Endothelial cell of umbilical vein (primary cell): Measurements from ENCODE around the gene NF1. TPM values are rescaled to one million over a fixed set of nuclear protein-coding genes. Genes with fewer than 3 reads are reported as not detected.

Source experiments
- BruUV-seq: library from RNA; stranded (reverse); fragments of 400-500 nt; replicated peaks from 2 replicates; lab custom pipeline; 2021; lab: Mats Ljungman, UMichigan
- CTCF ChIA-PET: fragments of 300-600, 350-600 bp; sonication (Branson Sonifier 250); formaldehyde crosslinking; loops from one replicate; lab custom pipeline; 2021; ENCODE audit warnings: antibody characterized with exemption, inconsistent platforms; lab: Charles Lee
- POLR2A ChIA-PET: fragments of 300-600, 350-600 bp; sonication (Branson Sonifier 250); formaldehyde crosslinking; loops from one replicate; lab custom pipeline; 2021; ENCODE audit warnings: antibody characterized with exemption, inconsistent platforms; lab: Charles Lee
- DNase-seq: peaks from one replicate; pipeline ENCODE4 v3.0.0-alpha.2; 2011; ENCODE audit warnings: low read depth, low spot score
- FAIRE-seq: peaks from 2 replicates; lab custom pipeline; 2011; peaks lifted over from hg19 to GRCh38; lab: Jason Lieb, UNC
- H2AFZ ChIP-seq: 2 replicates; pipeline ENCODE4 v1.6.0; 2012; ENCODE audit warnings: low read depth, low read length, control low read depth, inconsistent platforms
- H3K27ac ChIP-seq: 2 replicates; pipeline ENCODE4 v1.5.1; 2011; ENCODE audit warnings: low read depth, mild to moderate bottlenecking, control low read depth, low read length, moderate library complexity; ENCODE audit not compliant: insufficient read depth
- H3K27me3 ChIP-seq, 2 experiments: 2 replicates each; pipeline versions ENCODE4 v1.6.0 to v1.6.1; 2011; ENCODE audit warnings: low read length in 2 of 2, mixed read lengths in 1 of 2; ENCODE audit not compliant: control insufficient read depth in 2 of 2, insufficient read depth in 2 of 2
- H3K36me3 ChIP-seq, 2 experiments: 2 replicates in 1 of 2; 3 replicates in 1 of 2; pipeline ENCODE4 v1.5.1; 2011; ENCODE audit warnings: low read length in 2 of 2, mild to moderate bottlenecking in 1 of 2, moderate library complexity in 1 of 2; ENCODE audit not compliant: control insufficient read depth in 2 of 2, insufficient read depth in 2 of 2; ENCODE audit errors: extremely low read depth in 1 of 2
- H3K4me1 ChIP-seq: 3 replicates; pipeline ENCODE4 v1.5.1; 2011; ENCODE audit warnings: mild to moderate bottlenecking, low read length; ENCODE audit not compliant: control insufficient read depth, insufficient read depth; ENCODE audit errors: extremely low read depth
- H3K4me2 ChIP-seq: 2 replicates; pipeline ENCODE4 v1.6.1; 2011; ENCODE audit warnings: low read length, control low read depth, mixed read lengths; ENCODE audit not compliant: insufficient read depth
- H3K4me3 ChIP-seq, 3 experiments: fragments of 200-600 bp in 1 of 3; sonication (generic), shearing (Covaris generic) in 1 of 3; replicated peaks in 1 of 3; 2 replicates each; pipeline ENCODE4 v1.5.1; 2011 to 2016; ENCODE audit warnings: control low read depth in 3 of 3, low read length in 3 of 3, mild to moderate bottlenecking in 2 of 3, inconsistent platforms in 1 of 3, low read depth in 1 of 3, moderate library complexity in 1 of 3; ENCODE audit not compliant: insufficient read depth in 1 of 3
- H3K79me2 ChIP-seq: 2 replicates; pipeline ENCODE4 v1.6.0; 2012; ENCODE audit warnings: low read length, inconsistent platforms; ENCODE audit not compliant: control insufficient read depth, insufficient read depth
- H3K9ac ChIP-seq: replicated peaks from 2 replicates; pipeline ENCODE3; 2011; ENCODE audit warnings: low read length, control low read depth; ENCODE audit not compliant: insufficient read depth; ENCODE audit errors: extremely low read depth
- H3K9me1 ChIP-seq: replicated peaks from 3 replicates; pipeline ENCODE4 v1.6.0; 2011; ENCODE audit warnings: mild to moderate bottlenecking, low read length; ENCODE audit not compliant: control insufficient read depth, insufficient read depth; ENCODE audit errors: extremely low read depth
- H3K9me3 ChIP-seq: replicated peaks from 2 replicates; pipeline ENCODE4 v1.5.1; 2012; ENCODE audit warnings: low read length, inconsistent platforms; ENCODE audit not compliant: control insufficient read depth, insufficient read depth
- H4K20me1 ChIP-seq: replicated peaks from 2 replicates; pipeline ENCODE3; 2011; ENCODE audit warnings: mild to moderate bottlenecking, low read length; ENCODE audit not compliant: control insufficient read depth, insufficient read depth; ENCODE audit errors: extremely low read depth
- CTCF ChIP-seq, 2 donors: IDR thresholded peaks; 1 replicate in 1 of 2; 2 replicates in 1 of 2; pipeline ENCODE4 v1.5.1; 2011; ENCODE audit warnings: low read length in 2 of 2, mild to moderate bottlenecking in 2 of 2, moderate library complexity in 2 of 2, control low read depth in 1 of 2, inconsistent platforms in 1 of 2, low read depth in 1 of 2; ENCODE audit not compliant: insufficient read depth in 1 of 2; ENCODE audit errors: extremely low read depth in 1 of 2
- EZH2 ChIP-seq: IDR thresholded peaks from 2 replicates; pipeline ENCODE4 v1.6.1; 2012; ENCODE audit warnings: borderline replicate concordance, low read depth, mild to moderate bottlenecking, moderate library complexity, low read length, inconsistent platforms; ENCODE audit not compliant: severe bottlenecking
- FOS ChIP-seq: IDR thresholded peaks from 2 replicates; pipeline ENCODE4 v1.6.1; 2011; ENCODE audit warnings: mild to moderate bottlenecking, low read length, moderate library complexity, borderline replicate concordance; ENCODE audit not compliant: insufficient read depth
- GATA2 ChIP-seq: IDR thresholded peaks from 2 replicates; pipeline ENCODE4 v1.7.0; 2011; ENCODE audit warnings: low read depth, mild to moderate bottlenecking, moderate library complexity, mixed read lengths, low read length; ENCODE audit not compliant: insufficient read length, insufficient read depth
- JUN ChIP-seq: IDR thresholded peaks from 2 replicates; pipeline ENCODE4 v1.6.1; 2011; ENCODE audit warnings: borderline replicate concordance, low read depth; ENCODE audit not compliant: insufficient read length, insufficient read depth
- MAX ChIP-seq: IDR thresholded peaks from 2 replicates; pipeline ENCODE4 v1.6.1; 2011; ENCODE audit not compliant: insufficient read depth, insufficient read length
- MYC ChIP-seq: IDR thresholded peaks from one replicate; pipeline ENCODE4 v1.6.1; 2011; ENCODE audit warnings: mild to moderate bottlenecking, low read depth, low read length
- POLR2A ChIP-seq: IDR thresholded peaks from 2 replicates; pipeline ENCODE4 v1.6.1; 2012; ENCODE audit warnings: low read depth, mild to moderate bottlenecking, control low read depth, low read length
- POLR2AphosphoS5 ChIP-seq: IDR thresholded peaks from 2 replicates; pipeline ENCODE4 v1.6.1; 2012; ENCODE audit warnings: low read depth, mild to moderate bottlenecking, control low read depth, low read length, moderate library complexity; ENCODE audit not compliant: insufficient read depth
- dilution Hi-C: fragments of 300-500 bp; cut with MboI; formaldehyde crosslinking; loops from one replicate; pipeline ENCODE4 v1.15.0; 2019; ENCODE audit warnings: low sequenced_read_pairs; ENCODE audit not compliant: extremely low pct_ligation_motif_present
- intact Hi-C: fragments of 100-400 bp; cut with micrococcal nuclease; formaldehyde crosslinking; loops from one replicate; pipeline ENCODE4 v1.10.0; 2022
- polyA plus RNA-seq, 4 experiments: library from polyadenylated mRNA; depleted of rRNA in 3 of 4; stranded (reverse) in 3 of 4; unstranded in 1 of 4; fragments of >200 nt; gene quantifications; 2 replicates each; pipeline versions ENCODE4 v1.2.1 to v1.2.3, GENCODE V29; 2011 to 2012; ENCODE audit warnings: missing spikeins in 1 of 4
- total RNA-seq: library from RNA; stranded (reverse); gene quantifications from 2 replicates; pipeline ENCODE4 v1.2.3, GENCODE V29; 2021

Gene NF1
- total and polyA plus RNA-seq, 2 donors (not counting 3 experiments of a cell fraction or from before 2014, with no cell fraction given) = 13.7 to 42.4 TPM

GRCh38 chr17:31320791-31321190 lies 226.0 kb downstream of the NF1 start:
- no peaks in the 10 kb centered on the region for H4K20me1 ChIP-seq
- peak overlapping the region; percentile 12 for H3K4me2 ChIP-seq
- no peaks in the 10 kb centered on the region for H3K9me3 ChIP-seq
- H3K9me1 ChIP-seq = no peaks in the 10 kb centered on the region
- peak overlapping the region; percentile 39 for H3K27ac ChIP-seq
- no peak overlapping the region for H2AFZ ChIP-seq
- H3K36me3 ChIP-seq = no peaks in the 10 kb centered on the region
- dilution Hi-C loops = no loop called here
- DNase-seq (peak; percentile 7), FAIRE-seq (no peak)
- CTCF ChIA-PET = no interaction called here
- H3K4me1 ChIP-seq = peaks cover 11% of the 10 kb centered on the region
- H3K4me3 ChIP-seq = no peak overlapping the region
- no TSS peak for BruUV-seq
- POLR2A ChIA-PET = no interaction called here
- H3K79me2 ChIP-seq = no peaks in the 10 kb centered on the region
- TF ChIP-seq CTCF (IDR thresholded peaks at IDR 0.05; ENCODE audit: extremely low read depth in 1 of 2, insufficient read depth in 1 of 2, low read depth in 1 of 2, low read length in 2 of 2) (no peak), MYC (no peak), MAX (no peak), JUN (no peak), FOS (no peak), GATA2 (no peak), POLR2A (no peak), POLR2AphosphoS5 (no peak), EZH2 (no peak)
- intact Hi-C loops = no loop called here
- H3K27me3 ChIP-seq = no peaks in the 10 kb centered on the region
- no peak overlapping the region for H3K9ac ChIP-seq
